Activated CD8-positive, alpha-beta memory T cell treated with anti-CD3 and anti-CD28 coated beads for 4 hours (primary cell): ENCODE measurements around the gene CARF.

Experiments used
- DNase-seq, 2 donors: peaks; one replicate each; pipeline ENCODE4 v3.0.0-alpha.2; 2020; ENCODE audit warnings: low read depth in 2 of 2

Gene CARF

DNA sequence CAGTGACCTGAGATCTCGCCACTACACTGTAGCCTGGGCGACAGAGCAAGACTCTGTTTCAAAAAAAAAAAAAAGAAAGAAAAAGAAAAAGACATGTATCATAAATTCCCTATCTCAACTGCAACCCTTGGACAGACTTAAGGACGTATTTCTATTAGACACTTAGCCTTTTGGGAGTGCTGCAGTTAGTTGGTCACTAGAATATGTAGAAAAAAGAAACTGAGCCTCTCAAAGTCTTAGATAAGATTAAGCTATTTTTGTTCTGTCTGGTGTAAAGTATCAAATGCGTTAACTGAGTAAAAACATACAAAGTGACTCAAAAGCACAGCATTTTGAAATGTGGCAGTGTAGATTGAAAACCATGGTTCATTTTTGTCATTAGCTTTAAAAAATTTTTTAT lies 109.9 kb downstream of the CARF start:
- DNase-seq: no peak

DNA sequence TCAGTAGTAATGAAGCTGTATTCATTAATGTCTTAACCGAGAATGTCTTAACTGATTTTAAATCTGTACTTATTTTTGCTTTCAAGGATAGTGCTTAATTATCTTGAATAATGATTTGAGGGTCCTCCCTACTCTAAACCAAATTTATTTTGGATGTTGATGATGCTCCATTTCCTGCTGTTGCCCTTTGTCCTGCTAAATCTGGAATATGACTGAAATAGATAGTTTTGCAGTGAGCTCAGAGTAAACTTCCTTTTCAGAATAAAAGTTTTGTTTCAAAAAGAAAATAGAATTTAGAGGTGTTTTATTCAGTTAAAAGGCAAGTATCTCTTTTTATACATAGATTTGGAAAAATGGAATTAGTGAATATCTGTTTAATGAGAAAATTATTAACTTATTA lies 110.7 kb downstream of the CARF start:
- no peak for DNase-seq

DNA sequence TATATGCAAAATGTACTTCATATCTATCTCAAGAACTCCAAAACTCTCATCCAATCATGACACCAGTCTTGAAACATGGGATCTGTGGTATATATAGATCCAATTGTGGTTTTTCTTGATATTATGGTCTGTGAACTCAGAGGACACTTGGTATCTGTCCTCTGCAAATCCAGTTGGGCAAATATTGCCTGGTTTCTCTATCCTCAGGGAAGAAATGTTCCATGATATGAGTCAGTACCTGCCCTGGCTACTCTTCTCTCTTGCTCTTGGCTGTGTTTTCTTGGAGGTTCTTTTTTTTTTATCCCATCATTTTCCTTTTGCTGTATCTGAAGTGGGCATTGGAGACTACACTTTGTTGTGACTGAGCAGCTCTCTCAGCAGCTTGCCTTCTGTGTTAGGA lies 113.5 kb downstream of the CARF start:
- DNase-seq: no peak

DNA sequence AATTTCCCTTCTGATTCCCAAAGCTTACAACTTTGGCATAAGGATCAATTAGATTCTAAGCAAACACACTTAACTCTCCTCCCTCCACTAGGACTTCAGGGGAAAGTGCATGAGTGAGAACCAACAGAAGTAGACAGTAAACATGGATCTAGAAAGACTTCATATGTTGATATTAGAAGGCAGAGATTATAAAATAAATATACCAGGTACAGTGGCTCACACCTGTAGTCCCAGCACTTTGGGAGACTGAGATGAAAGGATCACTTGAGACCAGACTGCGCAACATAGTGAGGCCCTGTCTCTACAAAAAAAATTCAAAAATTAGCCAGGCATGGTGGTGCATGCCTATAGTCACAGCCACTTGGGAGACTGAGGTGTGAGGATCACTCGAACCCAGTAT lies 118.5 kb downstream of the CARF start:
- no peak for DNase-seq

DNA sequence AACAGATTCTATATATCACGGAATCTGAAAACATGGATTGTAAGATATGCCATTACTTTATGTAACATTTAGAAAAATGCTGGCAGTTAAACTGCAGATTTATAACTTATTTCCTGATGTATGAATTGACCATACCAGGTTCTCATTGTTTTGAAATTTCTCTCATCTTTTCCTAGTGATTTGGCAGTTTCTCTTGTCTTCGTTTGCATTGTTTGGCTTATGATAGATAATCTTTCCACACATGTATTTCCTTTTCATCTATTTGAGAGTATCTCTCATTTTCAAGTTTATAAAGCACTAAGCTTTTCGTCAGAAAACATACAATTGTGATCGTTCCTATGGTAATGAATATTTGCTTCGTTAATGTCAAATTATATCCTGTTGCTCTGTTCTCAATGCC lies 118.9 kb downstream of the CARF start:
- no peak for DNase-seq

DNA sequence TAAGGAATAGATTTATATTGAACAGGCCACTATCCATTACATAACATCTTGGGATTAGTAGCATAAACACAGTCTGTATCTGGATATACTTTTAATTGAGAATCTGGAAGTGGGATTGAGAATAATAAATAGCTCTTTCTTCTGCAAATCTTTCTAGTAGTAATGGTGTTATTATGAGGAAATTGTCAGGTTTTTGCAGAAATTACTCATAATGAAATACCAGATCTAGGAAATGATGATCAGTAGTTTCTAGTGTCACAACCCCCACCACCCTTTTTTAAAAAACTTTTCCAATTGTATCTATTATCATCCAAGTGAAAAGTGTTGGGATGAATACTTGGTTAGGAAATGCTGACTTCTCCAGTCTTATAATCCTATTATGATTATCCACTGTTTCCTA lies 121.3 kb downstream of the CARF start:
- DNase-seq: no peak

DNA sequence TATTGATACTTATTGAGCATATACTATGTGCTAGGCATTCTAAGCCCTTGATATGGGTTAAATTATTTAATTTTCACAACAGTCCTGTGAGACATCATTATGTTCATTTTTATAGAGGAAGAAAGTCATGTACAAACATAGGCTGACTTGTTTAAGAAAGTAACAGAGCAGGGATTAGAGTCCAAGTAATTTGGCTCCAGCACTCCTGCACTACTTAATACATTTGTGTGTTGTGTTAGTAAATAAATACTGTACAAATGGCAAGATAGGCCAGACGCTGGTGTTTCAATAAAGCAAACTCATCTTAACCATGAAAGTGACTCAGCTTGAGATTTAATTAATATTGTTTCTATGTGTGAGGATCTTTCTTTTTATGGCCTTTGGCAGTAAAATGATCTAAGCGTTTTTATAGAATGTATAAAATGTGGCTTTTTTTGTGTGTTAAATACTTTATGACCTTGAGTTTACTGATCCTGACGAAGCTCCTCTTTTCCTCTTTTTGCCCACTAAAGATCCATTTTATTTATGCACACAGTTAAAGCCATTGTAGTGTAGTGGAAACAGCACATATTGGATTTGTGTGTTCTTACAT lies 123.9 kb downstream of the CARF start:
- DNase-seq: no peak
